ENCODE data around the gene NAT10.

- TF ChIP-seq, protein P1, sequence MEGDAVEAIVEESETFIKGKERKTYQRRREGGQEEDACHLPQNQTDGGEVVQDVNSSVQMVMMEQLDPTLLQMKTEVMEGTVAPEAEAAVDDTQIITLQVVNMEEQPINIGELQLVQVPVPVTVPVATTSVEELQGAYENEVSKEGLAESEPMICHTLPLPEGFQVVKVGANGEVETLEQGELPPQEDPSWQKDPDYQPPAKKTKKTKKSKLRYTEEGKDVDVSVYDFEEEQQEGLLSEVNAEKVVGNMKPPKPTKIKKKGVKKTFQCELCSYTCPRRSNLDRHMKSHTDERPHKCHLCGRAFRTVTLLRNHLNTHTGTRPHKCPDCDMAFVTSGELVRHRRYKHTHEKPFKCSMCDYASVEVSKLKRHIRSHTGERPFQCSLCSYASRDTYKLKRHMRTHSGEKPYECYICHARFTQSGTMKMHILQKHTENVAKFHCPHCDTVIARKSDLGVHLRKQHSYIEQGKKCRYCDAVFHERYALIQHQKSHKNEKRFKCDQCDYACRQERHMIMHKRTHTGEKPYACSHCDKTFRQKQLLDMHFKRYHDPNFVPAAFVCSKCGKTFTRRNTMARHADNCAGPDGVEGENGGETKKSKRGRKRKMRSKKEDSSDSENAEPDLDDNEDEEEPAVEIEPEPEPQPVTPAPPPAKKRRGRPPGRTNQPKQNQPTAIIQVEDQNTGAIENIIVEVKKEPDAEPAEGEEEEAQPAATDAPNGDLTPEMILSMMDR (IDR thresholded peaks at IDR 0.05; ENCODE audit: low read length) = no peak
- no peak for TF ChIP-seq EZH2 (IDR thresholded peaks at IDR 0.05; ENCODE audit: borderline replicate concordance, low read length)
Observed at GRCh38 chr11:34128824-34129223, 23.4 kb downstream of the NAT10 start.
